Body of pancreas (tissue), 4 donors: ENCODE measurements around the gene ANKRD55. TPM values are rescaled to one million over a fixed set of nuclear protein-coding genes. Genes with fewer than 3 reads are reported as not detected.
"Not testable (repeated sequence)": the region's sequence is repeated elsewhere in the genome, so short reads cannot be mapped to it uniquely, and the experiment has no call there.

Experiments
- ATAC-seq: fragments of 150-250 bp; one replicate; pipeline ENCODE4 v1.9.1; 2016
- DNase-seq, 4 donors: peaks; one replicate each; pipeline ENCODE4 v3.0.0-alpha.2; 2019
- H3K27ac ChIP-seq, 4 donors: fragments of 200-600 bp; sonication (generic); 1 replicate in 3 of 4; 2 replicates in 1 of 4; pipeline versions ENCODE4 v1.5.1 to v1.6.1; 2016 to 2019; ENCODE audit warnings: mild to moderate bottlenecking in 1 of 4, mixed read lengths in 1 of 4, moderate library complexity in 1 of 4
- H3K27me3 ChIP-seq, 2 donors: fragments of 200-600 bp; sonication (generic); one replicate each; pipeline ENCODE4 v1.6.0; 2016; ENCODE audit warnings: mild to moderate bottlenecking in 1 of 2
- H3K36me3 ChIP-seq, 2 donors: fragments of 200-600 bp; sonication (generic); replicated peaks in 1 of 2; 2 replicates each; pipeline ENCODE4 v1.5.1; 2016; ENCODE audit warnings: low read depth in 2 of 2; ENCODE audit not compliant: insufficient read depth in 1 of 2
- H3K4me1 ChIP-seq: fragments of 200-600 bp; sonication (generic); one replicate; pipeline ENCODE4 v1.6.0; 2016
- H3K4me3 ChIP-seq, 2 donors: fragments of 200-600 bp; sonication (generic); 1 replicate in 1 of 2; 2 replicates in 1 of 2; pipeline ENCODE4 v1.5.1; 2016 to 2019
- H3K9me3 ChIP-seq, 3 donors: fragments of 200-600 bp; sonication (generic); 1 replicate in 2 of 3; 2 replicates in 1 of 3; pipeline ENCODE4 v1.5.1; 2016
- POLR2A ChIP-seq, 3 donors: fragments of 450-650 bp; IDR thresholded peaks; one replicate each; pipeline ENCODE4 v1.6.1; 2016; ENCODE audit warnings: antibody characterized with exemption in 3 of 3, mild to moderate bottlenecking in 2 of 3
- WGBS, 2 donors: methylation state at CpG; one replicate each; pipeline ENCODE4 v1.1.5; 2017; 5-methylcytosine and 5-hydroxymethylcytosine counted together
- intact Hi-C: fragments of 100-400 bp; cut with DNase I; formaldehyde crosslinking; loops from one replicate; pipeline ENCODE4 v1.15.1; 2023
- total RNA-seq, 2 donors: library from RNA; depleted of rRNA; stranded (reverse); fragments of >200 nt; gene quantifications; one replicate each; pipeline ENCODE4 v1.1.0, GENCODE V29; 2016
- TF ChIP-seq, protein P1 (sequence below), 7 experiments: fragments of 450-650 bp in 4 of 7; fragments of 200-600 bp in 3 of 7; sonication (generic) in 3 of 7; IDR thresholded peaks; one replicate each; pipeline ENCODE4 v1.5.1; 2016 to 2019; ENCODE audit warnings: antibody characterized with exemption in 7 of 7

ANKRD55 gene
- total RNA-seq, 2 donors from 2014 or later, result not detected

DNA sequence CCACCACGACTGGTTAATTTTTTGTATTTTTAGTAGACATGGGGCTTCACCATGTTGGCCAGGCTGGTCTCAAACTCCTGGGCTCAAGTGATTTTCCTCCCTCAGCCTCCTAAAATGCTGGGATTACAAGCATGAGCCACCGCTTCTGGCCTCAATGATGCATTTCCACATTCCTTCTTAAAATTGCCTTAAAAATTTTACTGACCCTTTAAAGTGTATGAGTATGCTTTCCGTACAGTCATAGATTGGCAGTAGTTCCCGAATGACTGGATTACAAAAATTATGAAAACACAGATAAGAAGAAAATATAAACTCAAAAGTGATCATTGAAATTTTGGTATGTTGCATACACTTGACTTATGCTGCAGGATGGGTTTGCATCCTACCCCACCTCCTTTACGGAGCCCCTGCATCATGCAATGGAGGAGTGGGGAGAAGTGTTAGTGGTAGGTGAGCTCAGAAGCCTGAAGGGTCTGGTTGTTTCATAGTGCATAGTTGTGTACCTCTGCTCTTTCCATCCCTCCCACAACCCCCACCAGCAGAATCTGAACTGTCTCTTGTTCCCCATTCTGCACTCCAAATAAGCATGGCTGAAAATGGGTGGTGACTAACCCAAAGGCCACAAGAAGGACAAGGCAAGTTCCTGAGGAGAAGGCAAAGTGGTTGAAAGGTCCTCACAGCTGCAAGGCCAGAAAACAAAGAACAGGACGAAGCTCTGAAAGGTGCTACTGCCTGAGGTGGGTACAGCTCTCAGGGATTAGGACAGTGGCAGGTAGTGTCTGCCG is 26.8 kb downstream of the ANKRD55 start:
- no peak for TF ChIP-seq POLR2A (IDR thresholded peaks at IDR 0.05)
- TF ChIP-seq, protein P1, sequence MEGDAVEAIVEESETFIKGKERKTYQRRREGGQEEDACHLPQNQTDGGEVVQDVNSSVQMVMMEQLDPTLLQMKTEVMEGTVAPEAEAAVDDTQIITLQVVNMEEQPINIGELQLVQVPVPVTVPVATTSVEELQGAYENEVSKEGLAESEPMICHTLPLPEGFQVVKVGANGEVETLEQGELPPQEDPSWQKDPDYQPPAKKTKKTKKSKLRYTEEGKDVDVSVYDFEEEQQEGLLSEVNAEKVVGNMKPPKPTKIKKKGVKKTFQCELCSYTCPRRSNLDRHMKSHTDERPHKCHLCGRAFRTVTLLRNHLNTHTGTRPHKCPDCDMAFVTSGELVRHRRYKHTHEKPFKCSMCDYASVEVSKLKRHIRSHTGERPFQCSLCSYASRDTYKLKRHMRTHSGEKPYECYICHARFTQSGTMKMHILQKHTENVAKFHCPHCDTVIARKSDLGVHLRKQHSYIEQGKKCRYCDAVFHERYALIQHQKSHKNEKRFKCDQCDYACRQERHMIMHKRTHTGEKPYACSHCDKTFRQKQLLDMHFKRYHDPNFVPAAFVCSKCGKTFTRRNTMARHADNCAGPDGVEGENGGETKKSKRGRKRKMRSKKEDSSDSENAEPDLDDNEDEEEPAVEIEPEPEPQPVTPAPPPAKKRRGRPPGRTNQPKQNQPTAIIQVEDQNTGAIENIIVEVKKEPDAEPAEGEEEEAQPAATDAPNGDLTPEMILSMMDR (IDR thresholded peaks at IDR 0.05), result no peak
- intact Hi-C loops, result loop anchor here (10.0 kb wide), 1 partner anchor 272 kb away; no protein-coding TSS in a partner anchor
- no peak for ATAC-seq
- no peak for DNase-seq
- Histone ChIP-seq H3K36me3 (no peaks in the 10 kb centered on the region), H3K27ac (no peak overlapping the region), H3K4me1 (no peaks in the 10 kb centered on the region), H3K27me3 (no peaks in the 10 kb centered on the region), H3K9me3 (no peaks in the 10 kb centered on the region), H3K4me3 (no peak overlapping the region)
- 85% methylated on average over 7 of the region's 7 CpGs for WGBS, 2 donors

DNA sequence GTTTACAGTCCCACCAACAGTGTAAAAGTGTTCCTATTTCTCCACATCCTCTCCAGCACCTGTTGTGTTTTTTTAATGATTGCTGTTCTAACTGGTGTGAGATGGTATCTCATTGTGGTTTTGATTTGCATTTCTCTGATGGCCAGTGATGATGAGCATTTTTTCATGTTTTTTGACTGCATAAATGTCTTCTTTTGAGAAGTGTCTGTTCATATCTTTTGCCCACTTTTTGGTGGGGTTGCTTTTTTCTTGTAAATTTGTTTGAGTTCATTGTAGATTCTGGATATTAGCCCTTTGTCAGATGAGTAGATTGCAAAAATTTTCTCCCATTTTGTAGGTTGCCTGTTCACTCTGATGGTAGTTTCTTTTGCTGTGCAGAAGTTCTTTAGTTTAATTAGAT is 29.2 kb downstream of the ANKRD55 start:
- not testable (repeated sequence) for H3K27me3 ChIP-seq, H3K4me3 ChIP-seq, H3K36me3 ChIP-seq, H3K4me1 ChIP-seq, H3K9me3 ChIP-seq, ATAC-seq, DNase-seq, H3K27ac ChIP-seq
- intact Hi-C loops, result loop anchor here (10.0 kb wide), 1 partner anchor 269 kb away; no protein-coding TSS in a partner anchor

DNA sequence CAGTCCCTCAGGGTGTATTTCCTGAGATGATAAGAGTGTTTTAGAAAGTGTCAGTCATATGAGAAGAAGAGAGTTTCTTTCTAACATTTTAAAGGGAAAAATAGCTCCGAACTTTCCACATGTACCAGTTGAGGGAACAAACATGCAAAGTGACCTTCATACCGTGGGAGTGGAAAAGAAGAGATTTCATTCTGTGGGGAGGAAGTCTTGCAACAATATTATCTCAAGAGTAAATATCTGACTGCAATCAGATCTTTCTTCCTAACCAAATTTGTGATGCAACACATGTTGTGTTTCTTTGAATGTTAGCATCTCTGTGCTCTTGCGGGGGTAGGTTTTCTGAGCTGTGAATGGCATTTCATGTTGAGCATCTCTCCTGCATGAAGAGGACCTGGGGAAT is 30.6 kb downstream of the ANKRD55 start:
- DNase-seq (no peak), ATAC-seq (no peak)
- H3K36me3 ChIP-seq, result no peaks in the 10 kb centered on the region
- H3K9me3 ChIP-seq, result no peaks in the 10 kb centered on the region
- peaks cover 4% of the 10 kb centered on the region for H3K4me1 ChIP-seq
- intact Hi-C loops, result loop anchor here (10.0 kb wide), 1 partner anchor 268 kb away; no protein-coding TSS in a partner anchor
- no peak overlapping the region for H3K27ac ChIP-seq
- 33 to 42% methylated on average over 3 of the region's 3 CpGs for WGBS, 2 donors
- no peak overlapping the region for H3K4me3 ChIP-seq
- TF ChIP-seq, protein P1 (IDR thresholded peaks at IDR 0.05), result no peak
- TF ChIP-seq POLR2A (IDR thresholded peaks at IDR 0.05), result no peak
- H3K27me3 ChIP-seq, result no peaks in the 10 kb centered on the region

DNA sequence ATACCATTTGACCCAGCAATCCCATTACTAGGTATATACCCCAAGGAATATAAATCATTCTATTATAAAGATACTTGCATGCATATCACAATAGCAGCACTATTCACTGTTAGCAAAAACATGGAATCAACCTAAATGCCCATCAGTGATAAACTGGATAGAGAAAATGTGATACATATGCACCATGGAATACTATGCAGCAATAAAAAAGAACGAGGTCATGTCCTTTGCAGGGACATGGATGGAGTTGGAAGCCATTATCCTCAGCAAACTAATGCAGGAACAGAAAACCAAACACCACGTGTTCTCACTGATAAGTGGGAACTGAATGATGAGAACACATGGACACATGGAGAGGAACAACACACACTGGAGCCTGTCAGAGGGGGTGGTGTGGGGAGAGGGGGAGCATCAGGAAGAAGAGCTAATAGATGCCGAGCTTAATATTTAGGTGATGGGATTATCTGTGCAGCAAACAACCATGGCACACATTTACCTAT is 31.3 kb downstream of the ANKRD55 start:
- intact Hi-C loops, result loop anchor here (10.0 kb wide), 1 partner anchor 267 kb away; no protein-coding TSS in a partner anchor

DNA sequence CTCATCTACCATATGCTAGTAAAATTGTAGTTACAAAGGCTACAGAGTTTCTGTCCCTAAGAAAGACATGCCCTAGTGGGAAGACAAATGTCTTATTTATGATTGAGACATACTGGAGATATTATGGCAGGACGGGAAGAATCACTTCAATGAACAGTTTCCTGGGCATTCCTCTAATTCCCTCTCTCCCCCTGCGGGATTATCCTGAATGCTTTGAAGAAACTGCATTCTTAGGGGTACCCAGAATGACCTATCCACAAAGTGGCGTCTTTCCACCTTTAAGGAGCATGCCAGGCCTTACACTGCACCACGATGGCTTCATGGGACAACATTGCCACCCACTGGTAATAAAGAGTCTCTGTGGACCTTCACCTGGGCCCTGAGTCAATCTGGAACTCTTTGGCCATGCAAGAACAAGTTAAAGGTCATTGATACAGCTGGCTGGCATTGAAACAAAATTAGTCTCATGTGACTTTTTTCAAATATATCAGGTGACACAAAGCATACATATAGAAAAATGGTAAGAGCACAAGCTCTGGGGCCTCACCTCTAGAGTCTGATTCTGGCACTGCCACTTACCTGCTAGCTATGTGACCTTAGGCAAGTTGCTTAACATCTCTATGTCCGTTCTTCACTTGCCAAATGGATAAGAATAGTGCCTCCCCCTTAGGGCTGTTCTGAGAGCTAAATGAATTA is 32.0 kb downstream of the ANKRD55 start:
- no peaks in the 10 kb centered on the region for H3K27me3 ChIP-seq
- TF ChIP-seq, protein P1 (IDR thresholded peaks at IDR 0.05), result peak; percentile 64 to 97 (median 90)
- no peak for TF ChIP-seq POLR2A (IDR thresholded peaks at IDR 0.05)
- no peaks in the 10 kb centered on the region for H3K36me3 ChIP-seq
- WGBS, 2 donors, result 21 to 25% methylated on average over 5 of the region's 5 CpGs
- peak; percentile 98 for ATAC-seq
- no peak overlapping the region for H3K27ac ChIP-seq
- DNase-seq, result peak; percentile 74 to 86 (median 82)
- H3K4me1 ChIP-seq, result peaks cover 4% of the 10 kb centered on the region
- H3K4me3 ChIP-seq, result no peak overlapping the region
- intact Hi-C loops, result loop anchor here (10.0 kb wide), 1 partner anchor 266 kb away; no protein-coding TSS in a partner anchor
- no peaks in the 10 kb centered on the region for H3K9me3 ChIP-seq

More for the DNA sequence above, 31.3 kb downstream of the ANKRD55 start:
- 48 to 60% methylated on average over 3 of the region's 3 CpGs for WGBS, 2 donors
- H3K4me1 ChIP-seq, DNase-seq, H3K4me3 ChIP-seq, H3K27me3 ChIP-seq, H3K9me3 ChIP-seq, H3K27ac ChIP-seq, ATAC-seq, H3K36me3 ChIP-seq: not testable (repeated sequence)
